HG03066 (cell line): Measurements from ENCODE around the gene PHF1.

Source experiments
- ATAC-seq: cut with Tn5 transposase; IDR thresholded peaks from one replicate; pipeline ENCODE4 v1.9.1; 2021; ENCODE audit warnings: low read depth; ENCODE audit not compliant: unreplicated experiment

The PHF1 gene

GRCh38 chr6:33417128-33417902 lies 6.5 kb downstream of the PHF1 start:
- no peak for ATAC-seq

DNA sequence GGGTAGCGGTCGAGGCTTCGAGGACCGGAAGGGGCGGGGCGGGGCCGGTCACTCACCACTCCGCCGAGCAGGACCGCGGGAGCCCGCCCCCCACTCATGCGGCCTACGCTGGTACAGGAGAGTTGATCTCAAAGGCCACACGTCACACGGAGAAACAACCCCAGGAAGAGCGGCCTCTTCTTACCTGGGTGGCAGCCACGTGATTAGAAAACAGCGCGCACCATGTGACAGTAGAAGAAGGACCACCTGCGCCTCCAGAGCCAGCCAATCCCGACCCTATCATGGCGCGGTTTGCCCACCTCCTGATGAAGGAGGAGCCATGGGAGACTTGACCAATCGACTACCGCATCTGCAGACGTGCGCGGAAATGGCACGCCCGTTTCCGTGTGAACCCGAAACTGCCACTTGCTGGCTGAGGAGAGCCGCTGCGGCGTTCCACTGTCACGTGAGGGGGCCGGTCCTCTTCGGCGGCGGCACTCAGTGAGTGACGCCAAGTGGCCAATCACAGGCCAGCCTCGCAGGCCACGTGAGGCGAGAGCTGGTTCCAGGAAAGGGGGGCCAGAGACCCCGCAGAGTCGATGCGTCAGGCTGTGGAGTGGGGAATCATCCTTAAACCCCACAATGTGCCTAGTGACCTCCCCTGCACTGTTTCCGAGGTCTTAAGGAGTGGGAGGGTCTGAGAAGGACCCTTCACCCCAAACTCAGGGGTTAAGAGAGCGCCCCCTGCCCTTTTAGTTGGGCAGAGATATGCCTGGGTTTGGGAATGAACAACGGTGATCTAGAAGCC lies 7.3 kb downstream of the PHF1 start, which contains the start of gene CUTA:
Gene CUTA (minus strand): TSS at position 205 of the 787 bp plus-strand sequence. CDS start 107 bp downstream, at position 98.
- ATAC-seq = peak; percentile 77

DNA sequence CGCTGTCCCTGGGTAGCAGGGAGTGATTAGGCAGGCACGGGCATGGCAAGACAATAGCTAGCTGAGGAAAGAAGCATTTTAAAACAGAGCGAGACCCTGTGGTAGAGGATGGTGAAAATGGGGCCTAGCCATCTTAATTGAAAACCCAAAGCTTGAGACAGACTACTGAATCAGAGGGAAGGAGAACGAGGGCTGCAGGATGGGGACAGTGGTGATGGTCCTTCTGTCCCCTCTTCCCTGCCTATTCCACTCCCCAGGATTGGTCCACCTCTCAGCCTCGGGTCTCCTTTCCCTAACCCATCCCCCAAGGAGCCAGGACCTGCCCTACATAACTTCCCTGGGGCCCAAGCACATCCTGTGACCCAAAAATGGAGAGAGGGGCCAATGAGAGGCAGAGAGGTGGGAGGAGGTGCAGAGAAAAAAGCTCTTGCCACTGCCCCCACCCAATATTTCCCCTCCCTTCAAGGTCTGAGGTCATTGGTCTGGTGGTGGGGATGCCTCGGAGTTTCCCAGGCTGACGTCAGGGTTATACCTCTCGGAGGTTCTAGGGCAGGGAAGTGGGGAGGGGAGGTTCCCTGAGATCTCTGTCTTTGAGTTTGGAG lies 8.0 kb downstream of the PHF1 start:
- ATAC-seq = no peak

DNA sequence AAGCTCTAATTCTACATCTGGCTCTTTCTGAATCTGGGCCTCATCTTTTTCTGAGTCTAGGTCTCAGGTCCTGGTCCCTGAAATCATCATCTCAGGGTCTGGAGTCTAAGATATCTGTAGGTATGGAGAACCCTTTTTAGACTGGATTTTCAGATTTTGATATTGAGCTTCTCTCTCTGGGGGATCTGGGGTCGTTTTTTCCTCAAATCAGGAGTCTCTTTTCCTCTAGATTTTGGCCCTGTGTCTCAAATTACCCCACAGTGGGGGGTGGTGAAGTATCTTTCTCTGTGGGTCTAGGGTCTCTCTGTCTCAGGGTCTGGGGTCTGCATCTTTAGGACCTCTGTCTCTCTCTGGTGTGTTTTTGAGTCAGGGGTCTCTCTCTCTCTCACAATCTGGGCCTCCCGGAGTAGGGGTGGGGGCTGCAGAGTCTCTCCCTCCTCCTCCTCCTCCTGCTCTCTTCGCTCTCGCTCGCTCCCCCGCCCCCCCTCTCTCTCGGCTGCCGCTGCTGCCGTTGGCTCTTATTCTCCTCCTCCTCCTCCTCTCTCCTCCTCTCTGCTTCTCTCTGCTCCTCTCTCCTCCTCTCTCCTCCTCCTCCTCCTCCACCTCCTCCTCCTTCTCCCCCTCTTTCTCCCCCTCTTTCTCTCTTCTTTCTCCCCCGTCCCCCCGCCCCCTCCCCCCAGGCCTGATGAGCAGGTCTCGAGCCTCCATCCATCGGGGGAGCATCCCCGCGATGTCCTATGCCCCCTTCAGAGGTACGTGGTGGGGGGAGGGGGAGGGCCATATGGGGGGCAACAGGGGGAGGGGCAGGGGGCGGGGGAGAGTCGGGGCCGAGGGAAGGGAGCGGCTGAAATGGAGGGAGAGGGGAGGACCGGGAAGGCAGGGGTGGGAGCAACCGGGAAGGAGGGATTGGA lies 9.0 kb downstream of the PHF1 start, which contains the start of gene SYNGAP1:
Gene SYNGAP1 (plus strand): TSS at position 486 of the 911 bp plus-strand sequence. CDS start 200 bp downstream, at position 686.
- ATAC-seq = no peak

GRCh38 chr6:33420491-33421343 lies 9.9 kb downstream of the PHF1 start:
- ATAC-seq = no peak

DNA sequence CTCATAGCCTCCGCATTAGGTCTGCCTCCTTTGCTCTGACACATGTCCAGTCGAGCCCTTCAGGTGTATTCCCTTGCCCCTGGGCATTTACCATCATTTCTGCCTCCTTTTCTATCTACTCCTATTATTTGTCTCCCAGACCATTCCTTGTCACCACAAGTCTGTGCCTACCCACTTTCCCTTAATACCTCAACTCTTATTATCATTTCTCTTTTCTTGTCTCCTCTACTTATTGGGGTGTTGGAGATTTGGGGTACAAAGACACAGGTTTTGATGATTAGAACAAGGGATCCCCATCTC lies 10.5 kb downstream of the PHF1 start:
- ATAC-seq = no peak

- ATAC-seq = no peak
Observed at GRCh38 chr6:33423777-33424176, 13.0 kb downstream of the PHF1 start.

- ATAC-seq = no peak
Observed at GRCh38 chr6:33424855-33425667, 14.2 kb downstream of the PHF1 start.

GRCh38 chr6:33425668-33426577 lies 15.1 kb downstream of the PHF1 start:
- ATAC-seq = peak; percentile 41

- no peak for ATAC-seq
Observed at GRCh38 chr6:33426590-33427511, 16.0 kb downstream of the PHF1 start.

GRCh38 chr6:33427585-33428223 lies 16.9 kb downstream of the PHF1 start:
- no peak for ATAC-seq

DNA sequence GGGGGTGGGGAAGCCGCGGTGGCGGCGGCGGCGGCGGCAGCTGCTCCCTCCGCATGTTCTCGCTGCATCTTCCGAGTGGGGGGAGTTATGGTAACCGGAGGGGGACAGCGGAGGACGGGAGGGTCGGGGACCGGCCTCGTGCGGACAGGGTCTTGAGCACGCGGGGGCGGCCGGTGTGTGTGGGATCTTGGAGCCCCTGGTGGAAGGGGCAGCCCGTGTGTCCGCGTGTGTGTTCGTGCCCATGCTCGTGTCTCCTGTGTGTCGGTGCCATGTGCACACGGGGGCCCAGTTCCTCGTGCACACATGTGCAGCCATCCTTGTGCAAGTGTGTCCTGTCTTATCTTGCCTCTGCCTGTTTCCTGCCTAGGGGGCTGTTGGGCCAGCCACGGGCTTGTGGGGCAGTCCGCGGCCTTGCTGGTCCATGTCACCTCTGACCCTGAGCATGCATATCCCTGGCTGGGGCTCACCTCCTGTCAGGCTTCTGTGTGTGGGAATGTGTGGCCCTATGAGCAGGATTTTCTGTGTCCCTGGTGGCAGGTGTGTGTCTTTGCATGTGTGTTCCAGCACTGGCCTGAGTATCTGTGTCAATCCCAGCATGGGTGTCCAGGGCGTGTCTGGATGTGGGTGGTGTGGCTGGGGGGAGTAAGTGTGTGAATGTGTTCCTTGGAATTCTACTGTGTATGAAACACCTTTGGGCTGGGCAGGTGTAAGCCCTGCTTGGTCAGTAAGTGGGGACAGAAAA lies 17.6 kb downstream of the PHF1 start:
- no peak for ATAC-seq

- ATAC-seq = no peak
Observed at GRCh38 chr6:33428966-33429749, 18.3 kb downstream of the PHF1 start.

DNA sequence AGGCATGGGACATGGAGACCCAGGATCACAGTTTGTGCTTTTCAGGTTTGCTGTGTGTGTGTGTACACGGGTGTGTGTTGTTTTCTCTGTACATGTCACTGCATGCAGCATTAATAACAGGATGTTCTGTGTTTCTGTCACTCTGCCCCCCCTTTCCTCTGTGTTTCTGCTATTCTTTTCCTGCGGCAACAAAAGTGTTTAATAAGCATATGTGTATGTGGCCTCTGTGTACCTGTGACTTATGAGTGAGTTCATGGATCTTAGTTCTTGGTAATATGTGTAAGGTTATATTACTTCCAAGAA lies 18.9 kb downstream of the PHF1 start:
- ATAC-seq = no peak

- no peak for ATAC-seq
Observed at GRCh38 chr6:33430334-33430733, 19.5 kb downstream of the PHF1 start.
